Fibroblast of skin of scalp (primary cell): ENCODE results near the gene HERC5.

Experiments used
- DNase-seq: peaks from one replicate; pipeline ENCODE4 v3.0.0-alpha.2; 2013

Gene HERC5

DNA sequence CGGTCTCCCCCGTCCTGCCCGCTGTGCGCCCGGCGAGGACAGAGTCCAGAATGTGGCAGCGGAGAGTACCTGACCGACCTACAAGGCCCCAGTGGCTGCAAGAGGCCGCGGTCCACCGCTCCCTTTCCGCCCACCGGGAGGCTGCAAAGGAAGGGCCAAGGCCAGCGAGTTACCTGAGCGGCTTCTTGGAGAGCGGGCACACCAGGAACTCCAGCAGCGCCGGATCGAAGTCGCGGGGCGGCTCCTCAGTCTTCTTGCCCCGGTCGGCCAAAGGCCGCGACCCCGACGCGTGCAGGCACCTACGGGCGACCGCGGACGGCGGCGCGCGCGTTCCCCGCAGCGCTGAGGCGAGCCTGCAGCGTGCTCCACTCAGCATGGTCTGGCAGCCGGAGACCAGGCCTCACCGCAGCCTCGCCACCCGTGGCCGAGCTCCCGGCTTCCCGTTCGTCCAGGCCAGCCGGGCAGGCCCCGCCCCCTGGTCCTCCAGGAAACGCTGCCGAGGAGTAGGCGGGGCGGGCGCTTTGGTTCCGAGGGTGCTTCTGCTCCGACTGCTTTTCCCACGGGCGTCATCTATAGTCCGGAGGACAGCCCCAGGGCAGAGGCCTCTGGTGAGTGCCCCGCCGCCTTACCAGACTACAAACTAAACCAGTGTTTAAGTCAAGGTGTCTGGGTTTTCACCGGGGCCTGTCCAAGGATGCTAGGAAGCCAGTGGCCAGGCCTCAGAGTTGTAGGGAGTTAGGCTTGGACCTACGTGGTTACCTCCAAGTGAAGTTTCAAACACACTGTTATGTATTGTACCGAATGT, 66.6 kb downstream of the HERC5 start, which contains the start of gene PYURF:
TSS of gene PYURF (minus strand) at position 452 of the 805 bp plus-strand sequence. CDS start at position 376, 76 bp downstream.
- peak; percentile 94 for DNase-seq

DNA sequence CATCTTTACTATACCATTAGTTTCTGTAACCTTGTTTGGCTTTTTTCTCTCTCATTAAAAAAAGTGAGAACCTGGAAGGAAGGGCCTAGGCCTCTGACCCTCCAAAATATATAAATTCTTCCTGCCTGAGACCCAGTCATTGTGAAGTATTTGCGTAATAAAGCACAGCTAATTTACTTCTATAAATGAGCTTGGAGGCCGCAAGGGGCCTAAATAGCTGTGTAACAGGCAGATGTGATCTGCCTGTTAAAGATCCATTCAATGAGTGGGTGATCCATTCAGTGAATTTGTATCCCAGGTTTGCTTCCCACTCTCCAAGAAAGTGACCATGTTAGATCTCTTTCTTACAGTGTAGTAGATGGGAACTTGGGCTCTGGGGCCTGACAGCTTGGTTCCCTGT, 67.3 kb downstream of the HERC5 start:
- DNase-seq: no peak

DNA sequence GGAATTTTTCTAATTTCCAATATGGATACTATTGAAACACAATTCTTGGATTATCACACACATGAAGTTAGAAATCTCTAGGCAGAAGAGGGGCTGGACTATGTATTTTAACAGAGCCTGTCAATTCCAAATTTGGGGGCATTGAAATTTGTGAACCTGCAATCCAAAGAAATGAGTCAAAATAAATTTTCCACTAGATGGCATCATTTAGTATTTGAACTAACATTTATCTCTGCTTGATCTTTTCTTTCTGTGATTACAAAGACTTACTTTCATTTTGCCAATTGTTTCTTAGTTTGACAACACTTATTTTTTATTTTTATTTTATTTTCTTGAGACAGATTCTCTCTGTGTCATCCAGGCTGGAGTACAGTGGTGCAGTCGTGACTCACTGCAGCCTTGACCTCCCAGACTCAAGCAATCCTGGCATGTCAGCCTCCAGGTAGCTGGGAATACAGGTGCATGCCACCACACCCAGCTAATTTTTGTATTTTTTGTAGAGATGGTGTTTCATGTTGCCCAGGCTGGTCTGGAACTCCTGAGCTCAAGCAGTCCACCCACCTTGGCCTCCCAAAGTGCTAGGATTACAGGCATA, 69.4 kb downstream of the HERC5 start:
- DNase-seq: peak; percentile 31

GRCh38 chr4:88527787-88528186, 70.9 kb downstream of the HERC5 start:
- DNase-seq: no peak

DNA sequence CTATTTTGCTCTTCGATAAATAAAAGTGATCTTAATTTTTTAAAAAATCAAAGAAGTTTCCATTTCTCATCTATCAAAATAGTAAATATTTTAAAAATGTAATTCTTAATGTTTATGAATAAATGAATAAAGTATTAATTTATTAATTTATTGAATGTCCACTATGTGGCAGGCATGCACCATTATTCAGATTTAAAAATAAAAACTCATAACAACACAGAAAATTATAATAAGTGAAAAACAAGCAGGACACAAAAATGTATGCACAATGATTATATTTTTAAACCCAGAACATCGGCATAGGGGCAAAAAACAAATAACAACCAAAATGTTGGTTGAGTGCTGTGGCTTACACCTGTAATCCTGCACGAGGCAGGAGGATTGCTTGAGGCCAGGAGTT, 71.9 kb downstream of the HERC5 start:
- DNase-seq: no peak

- DNase-seq: no peak
Observed at GRCh38 chr4:88531549-88531948, 74.6 kb downstream of the HERC5 start.

- DNase-seq: peak; percentile 33
Observed at GRCh38 chr4:88533088-88533790, 76.3 kb downstream of the HERC5 start.

GRCh38 chr4:88533937-88534750, 77.2 kb downstream of the HERC5 start:
- peak; percentile 86 for DNase-seq

DNA sequence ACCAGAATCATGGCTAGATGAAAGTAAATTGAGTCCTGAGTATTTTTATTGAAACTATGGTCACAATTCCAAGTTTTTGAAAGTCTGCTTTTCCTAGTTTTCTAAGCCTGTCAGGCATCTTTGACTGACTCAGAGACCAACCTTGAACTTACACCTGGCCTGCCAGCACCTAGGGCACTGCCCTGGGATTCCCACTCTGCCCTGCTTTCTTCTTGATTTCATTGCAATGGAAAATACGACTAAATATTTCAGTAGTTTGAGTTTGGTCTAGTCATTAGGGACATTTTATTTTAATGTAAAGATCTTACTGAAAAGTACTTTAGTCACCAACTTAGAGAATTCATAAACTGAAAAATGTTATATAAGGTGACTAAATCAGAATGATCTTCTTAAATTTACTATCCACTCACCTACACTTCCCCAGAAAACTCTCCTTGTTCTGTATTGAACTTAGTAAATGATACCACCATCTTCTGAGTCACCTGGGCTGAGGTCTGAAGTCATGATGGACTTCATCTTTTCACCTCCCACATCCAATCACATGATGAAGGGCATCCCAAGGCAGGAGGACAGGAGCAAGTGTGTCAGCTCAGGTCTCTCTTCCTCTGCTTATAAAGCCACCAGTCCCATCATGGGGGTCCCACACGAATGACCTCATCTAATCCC, 78.3 kb downstream of the HERC5 start:
- DNase-seq: no peak

- no peak for DNase-seq
Observed at GRCh38 chr4:88537709-88538108, 80.8 kb downstream of the HERC5 start.

DNA sequence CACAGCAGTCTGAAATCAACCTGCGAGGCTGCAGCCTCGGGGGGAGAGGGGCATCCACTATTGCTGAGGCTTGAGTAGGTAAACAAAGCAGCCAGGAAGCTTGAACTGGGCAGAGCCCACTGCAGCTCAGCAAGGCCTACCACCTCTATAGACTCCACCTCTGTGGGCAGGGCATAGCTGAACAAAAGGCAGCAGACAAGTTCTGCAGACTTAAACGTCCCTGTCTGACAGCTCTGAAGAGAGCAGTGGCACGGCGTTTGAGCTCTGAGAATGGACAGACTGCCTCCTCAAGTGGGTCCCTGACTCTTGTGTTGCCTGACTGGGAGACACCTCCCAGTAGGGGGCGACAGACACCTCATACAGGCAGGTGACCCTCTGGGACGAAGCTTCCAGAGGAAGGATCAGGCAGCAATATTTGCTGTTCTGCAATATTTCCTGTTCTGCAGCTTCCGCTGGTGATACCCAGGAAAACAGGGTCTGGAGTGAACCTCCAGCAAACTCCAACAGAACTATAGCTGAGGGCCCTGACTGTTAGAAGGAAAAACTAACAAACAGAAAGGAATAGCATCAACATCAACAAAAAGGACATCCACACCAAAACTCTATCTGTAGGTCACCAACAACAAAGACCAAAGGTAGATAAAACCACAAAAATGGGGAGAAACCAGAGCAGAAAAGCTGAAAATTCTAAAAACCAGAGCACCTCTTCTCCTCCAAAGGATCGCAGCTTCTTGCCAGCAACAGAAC, 82.6 kb downstream of the HERC5 start:
- peak; percentile 54 for DNase-seq

DNA sequence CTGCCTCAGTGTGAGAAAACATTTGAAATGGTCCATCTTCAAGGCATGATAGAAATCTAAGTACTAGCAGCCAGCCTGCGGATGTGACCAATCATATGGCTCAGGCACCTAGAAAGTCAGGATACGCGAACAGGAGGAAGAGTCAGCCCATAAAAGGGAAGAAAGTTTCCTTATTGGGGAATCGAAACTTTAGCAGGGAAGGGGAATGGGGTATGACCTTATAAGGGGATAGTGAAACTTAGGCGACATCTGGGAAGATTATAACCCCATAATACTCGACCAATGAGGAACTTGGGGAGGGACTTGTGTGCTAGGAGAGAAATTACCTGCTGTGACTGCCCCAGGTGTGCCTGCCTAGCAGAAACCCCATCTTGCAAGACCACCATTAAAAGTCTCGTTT, 92.9 kb downstream of the HERC5 start:
- DNase-seq: no peak
